ENCODE measurements around the gene LHFPL2.

- no peak for TF ChIP-seq CTCF (IDR thresholded peaks at IDR 0.05 in 8 of 11, conservative IDR thresholded peaks at IDR 0.05 in 3 of 11)
- no peak for TF ChIP-seq POLR2A (IDR thresholded peaks at IDR 0.05)
These were observed 22.2 kb upstream of the LHFPL2 start for GRCh38 chr5:78670701-78671269.

Data from spleen (tissue), 7 donors.